Neural progenitor cell (in vitro differentiated cells): ENCODE measurements around the gene NUDT16L1.

Source experiments
- EZH2 ChIP-seq: fragments of 200-600 bp; sonication (generic); IDR thresholded peaks from 2 replicates; pipeline ENCODE4 v1.6.1; 2017; ENCODE audit warnings: antibody characterized with exemption, mild to moderate bottlenecking, moderate library complexity
- EZH2phosphoT487 ChIP-seq: fragments of 200-600 bp; sonication (generic); IDR thresholded peaks from 2 replicates; pipeline ENCODE4 v1.6.1; 2017; ENCODE audit warnings: antibody characterized with exemption
- TF ChIP-seq, protein P1 (sequence below): fragments of 200-600 bp; sonication (generic); IDR thresholded peaks from 2 replicates; pipeline ENCODE4 v1.5.1; 2017; ENCODE audit warnings: antibody characterized with exemption, mild to moderate bottlenecking

DNA sequence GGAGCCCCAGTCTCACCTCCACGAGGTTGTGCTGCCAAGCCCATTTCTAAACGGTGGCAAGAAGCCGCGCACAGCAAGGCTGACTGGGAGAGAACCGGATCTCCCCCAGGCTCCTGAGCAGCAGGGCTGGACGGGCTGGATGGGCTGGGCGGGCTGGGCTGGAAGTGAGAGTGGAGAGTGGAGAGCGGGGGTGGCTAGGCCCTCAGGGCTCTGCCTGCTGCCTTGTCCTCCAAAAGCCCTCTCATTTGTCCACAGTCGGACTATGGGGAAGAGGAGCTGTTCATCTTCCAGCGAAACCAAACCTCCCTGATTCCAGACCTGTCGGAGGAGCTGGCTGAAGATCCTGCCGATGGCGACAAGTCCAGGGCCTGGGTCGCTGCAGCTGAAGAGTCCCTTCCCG lies 44.2 kb downstream of the NUDT16L1 start:
- TF ChIP-seq, protein P1, sequence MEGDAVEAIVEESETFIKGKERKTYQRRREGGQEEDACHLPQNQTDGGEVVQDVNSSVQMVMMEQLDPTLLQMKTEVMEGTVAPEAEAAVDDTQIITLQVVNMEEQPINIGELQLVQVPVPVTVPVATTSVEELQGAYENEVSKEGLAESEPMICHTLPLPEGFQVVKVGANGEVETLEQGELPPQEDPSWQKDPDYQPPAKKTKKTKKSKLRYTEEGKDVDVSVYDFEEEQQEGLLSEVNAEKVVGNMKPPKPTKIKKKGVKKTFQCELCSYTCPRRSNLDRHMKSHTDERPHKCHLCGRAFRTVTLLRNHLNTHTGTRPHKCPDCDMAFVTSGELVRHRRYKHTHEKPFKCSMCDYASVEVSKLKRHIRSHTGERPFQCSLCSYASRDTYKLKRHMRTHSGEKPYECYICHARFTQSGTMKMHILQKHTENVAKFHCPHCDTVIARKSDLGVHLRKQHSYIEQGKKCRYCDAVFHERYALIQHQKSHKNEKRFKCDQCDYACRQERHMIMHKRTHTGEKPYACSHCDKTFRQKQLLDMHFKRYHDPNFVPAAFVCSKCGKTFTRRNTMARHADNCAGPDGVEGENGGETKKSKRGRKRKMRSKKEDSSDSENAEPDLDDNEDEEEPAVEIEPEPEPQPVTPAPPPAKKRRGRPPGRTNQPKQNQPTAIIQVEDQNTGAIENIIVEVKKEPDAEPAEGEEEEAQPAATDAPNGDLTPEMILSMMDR: no peak
- TF ChIP-seq EZH2 (no peak), EZH2phosphoT487 (no peak)
